Neural crest cell (in vitro differentiated cells): ENCODE data around the gene PSMB7. TPM values are rescaled to one million over a fixed set of nuclear protein-coding genes. Genes with fewer than 3 reads are reported as not detected.
A peak's percentile ranks its signal among the peaks of the same experiment; 100 is the strongest.

Source experiments
- DNase-seq: peaks from one replicate; pipeline ENCODE4 v3.0.0; 2021; ENCODE audit warnings: low read depth, mixed read lengths, low spot score
- H3K27ac Mint-ChIP-seq: one replicate; pipeline ENCODE4 v1.8.0; 2021; ENCODE audit warnings: mild to moderate bottlenecking, mixed read lengths; ENCODE audit not compliant: unreplicated experiment
- H3K27me3 Mint-ChIP-seq: 2 replicates; pipeline ENCODE4 v1.8.0; 2021; ENCODE audit warnings: low read depth, mild to moderate bottlenecking, mixed read lengths
- H3K36me3 Mint-ChIP-seq: 2 replicates; pipeline ENCODE4 v1.8.0; 2021; ENCODE audit warnings: low read depth, mild to moderate bottlenecking, mixed read lengths
- H3K4me1 Mint-ChIP-seq: 2 replicates; pipeline ENCODE4 v1.8.0; 2021; ENCODE audit warnings: mixed read lengths
- H3K4me3 Mint-ChIP-seq: one replicate; pipeline ENCODE4 v1.8.0; 2021; ENCODE audit warnings: mild to moderate bottlenecking, mixed read lengths
- H3K9me3 Mint-ChIP-seq: 2 replicates; pipeline ENCODE4 v1.8.0; 2021; ENCODE audit warnings: mixed read lengths
- total RNA-seq: library from RNA; stranded (reverse); gene quantifications from 2 replicates; pipeline ENCODE4 v1.2.1, GENCODE V29; 2021
- TF ChIP-seq, protein P1 (sequence below): fragments of 200-600 bp; sonication (generic); conservative IDR thresholded peaks from 2 replicates; pipeline ENCODE4 v1.5.0; 2021; ENCODE audit warnings: antibody characterized with exemption, mild to moderate bottlenecking

PSMB7 gene
- total RNA-seq, 1 donor from 2014 or later = 196 TPM

GRCh38 chr9:124399323-124399967 is 15.8 kb downstream of the PSMB7 start:
- peaks cover 3% of the 10 kb centered on the region for H3K36me3 Mint-ChIP-seq
- TF ChIP-seq, protein P1, sequence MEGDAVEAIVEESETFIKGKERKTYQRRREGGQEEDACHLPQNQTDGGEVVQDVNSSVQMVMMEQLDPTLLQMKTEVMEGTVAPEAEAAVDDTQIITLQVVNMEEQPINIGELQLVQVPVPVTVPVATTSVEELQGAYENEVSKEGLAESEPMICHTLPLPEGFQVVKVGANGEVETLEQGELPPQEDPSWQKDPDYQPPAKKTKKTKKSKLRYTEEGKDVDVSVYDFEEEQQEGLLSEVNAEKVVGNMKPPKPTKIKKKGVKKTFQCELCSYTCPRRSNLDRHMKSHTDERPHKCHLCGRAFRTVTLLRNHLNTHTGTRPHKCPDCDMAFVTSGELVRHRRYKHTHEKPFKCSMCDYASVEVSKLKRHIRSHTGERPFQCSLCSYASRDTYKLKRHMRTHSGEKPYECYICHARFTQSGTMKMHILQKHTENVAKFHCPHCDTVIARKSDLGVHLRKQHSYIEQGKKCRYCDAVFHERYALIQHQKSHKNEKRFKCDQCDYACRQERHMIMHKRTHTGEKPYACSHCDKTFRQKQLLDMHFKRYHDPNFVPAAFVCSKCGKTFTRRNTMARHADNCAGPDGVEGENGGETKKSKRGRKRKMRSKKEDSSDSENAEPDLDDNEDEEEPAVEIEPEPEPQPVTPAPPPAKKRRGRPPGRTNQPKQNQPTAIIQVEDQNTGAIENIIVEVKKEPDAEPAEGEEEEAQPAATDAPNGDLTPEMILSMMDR = no peak
- H3K9me3 Mint-ChIP-seq = no peaks in the 10 kb centered on the region
- peak overlapping the region; percentile 43 for H3K4me3 Mint-ChIP-seq
- H3K4me1 Mint-ChIP-seq = peaks cover 35% of the 10 kb centered on the region
- H3K27ac Mint-ChIP-seq = peak overlapping the region; percentile 92
- H3K27me3 Mint-ChIP-seq = no peaks in the 10 kb centered on the region
- DNase-seq = peak; percentile 30

- Mint-ChIP-seq H3K36me3 (no peaks in the 10 kb centered on the region), H3K9me3 (no peaks in the 10 kb centered on the region), H3K4me1 (peaks cover 43% of the 10 kb centered on the region), H3K27ac (peak overlapping the region; percentile 10), H3K27me3 (no peaks in the 10 kb centered on the region), H3K4me3 (no peak overlapping the region)
- no peak for DNase-seq
- TF ChIP-seq, protein P1 = no peak
Measured at GRCh38 chr9:124398191-124398935, 16.9 kb downstream of the PSMB7 start.

GRCh38 chr9:124395826-124396225 is 19.4 kb downstream of the PSMB7 start:
- Mint-ChIP-seq H3K36me3 (no peaks in the 10 kb centered on the region), H3K27ac (no peak overlapping the region), H3K4me1 (peaks cover 55% of the 10 kb centered on the region), H3K27me3 (no peaks in the 10 kb centered on the region), H3K9me3 (no peaks in the 10 kb centered on the region), H3K4me3 (no peak overlapping the region)
- TF ChIP-seq, protein P1 = no peak
- DNase-seq = no peak

DNA sequence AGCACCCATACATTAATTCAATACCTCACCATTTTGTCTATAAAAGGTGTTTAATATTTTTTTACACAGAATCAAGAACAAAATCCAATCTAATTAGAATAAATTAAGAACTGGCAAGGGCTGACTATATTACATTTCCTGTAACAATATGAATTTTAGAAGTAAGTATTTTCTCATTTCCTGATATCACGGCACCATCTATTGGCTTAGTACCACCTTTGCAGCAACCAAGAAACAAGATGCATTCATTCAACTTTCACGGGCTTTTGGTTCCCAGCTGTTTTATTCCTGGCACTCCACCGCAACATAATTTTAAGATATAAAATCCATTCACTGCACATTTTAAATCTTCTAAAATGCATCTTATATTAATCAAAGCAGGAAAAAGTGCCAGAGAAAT is 20.6 kb downstream of the PSMB7 start:
- H3K27me3 Mint-ChIP-seq = no peaks in the 10 kb centered on the region
- H3K36me3 Mint-ChIP-seq = no peaks in the 10 kb centered on the region
- peaks cover 55% of the 10 kb centered on the region for H3K4me1 Mint-ChIP-seq
- TF ChIP-seq, protein P1 = no peak
- H3K9me3 Mint-ChIP-seq = no peaks in the 10 kb centered on the region
- no peak overlapping the region for H3K27ac Mint-ChIP-seq
- H3K4me3 Mint-ChIP-seq = no peak overlapping the region
- no peak for DNase-seq

GRCh38 chr9:124394167-124394566 is 21.1 kb downstream of the PSMB7 start:
- TF ChIP-seq, protein P1 = no peak
- Mint-ChIP-seq H3K9me3 (no peaks in the 10 kb centered on the region), H3K4me3 (no peak overlapping the region), H3K27ac (peak overlapping the region; percentile 76), H3K36me3 (no peaks in the 10 kb centered on the region), H3K27me3 (no peaks in the 10 kb centered on the region), H3K4me1 (peaks cover 55% of the 10 kb centered on the region)
- no peak for DNase-seq
